Vagina (tissue), 2 donors: Measurements from ENCODE around the gene ITPR1. TPM values are rescaled to one million over a fixed set of nuclear protein-coding genes. Genes with fewer than 3 reads are reported as not detected.

Experiments used
- DNase-seq, 2 donors: peaks; one replicate each; pipeline ENCODE4 v3.0.0-alpha.2; 2017; ENCODE audit errors: extremely low spot score in 2 of 2
- H3K27ac ChIP-seq: fragments of 200-600 bp; sonication (generic); one replicate; pipeline ENCODE4 v1.5.1; 2019
- H3K27me3 ChIP-seq: fragments of 200-600 bp; sonication (generic); one replicate; pipeline ENCODE4 v1.5.1; 2019
- H3K36me3 ChIP-seq, 2 donors: fragments of 200-600 bp; sonication (generic); one replicate each; pipeline ENCODE4 v1.5.1; 2017 to 2019
- H3K4me1 ChIP-seq: fragments of 200-600 bp; sonication (generic); one replicate; pipeline ENCODE4 v1.5.1; 2019
- H3K4me3 ChIP-seq, 2 donors: fragments of 200-600 bp; sonication (generic); 1 replicate in 1 of 2; 2 replicates in 1 of 2; pipeline ENCODE4 v1.5.1; 2016 to 2019
- H3K9me3 ChIP-seq: fragments of 200-600 bp; sonication (generic); one replicate; pipeline ENCODE4 v1.5.1; 2019
- POLR2A ChIP-seq, 2 donors: fragments of 450-650 bp; IDR thresholded peaks; one replicate each; pipeline ENCODE4 v1.6.1; 2017; ENCODE audit warnings: antibody characterized with exemption in 2 of 2, mild to moderate bottlenecking in 2 of 2, moderate library complexity in 2 of 2
- POLR2AphosphoS5 ChIP-seq, 2 donors: sonication (generic); formaldehyde crosslinking; IDR thresholded peaks; one replicate each; pipeline ENCODE4 v1.9.0; 2017; ENCODE audit warnings: antibody characterized with exemption in 2 of 2, mild to moderate bottlenecking in 2 of 2, low read depth in 1 of 2; ENCODE audit not compliant: insufficient read depth in 1 of 2
- intact Hi-C: fragments of 100-400 bp; cut with DNase I; formaldehyde crosslinking; loops from one replicate; pipeline ENCODE4 v1.15.1; 2023
- total RNA-seq: library from RNA; depleted of rRNA; stranded (reverse); fragments of >200 nt; gene quantifications from one replicate; pipeline ENCODE4 v1.2.3, GENCODE V29; 2016
- TF ChIP-seq, protein P1 (sequence below), 3 experiments: fragments of 450-650 bp in 2 of 3; fragments of 200-600 bp in 1 of 3; sonication (generic) in 1 of 3; IDR thresholded peaks; one replicate each; pipeline ENCODE4 v1.5.1; 2017 to 2019; ENCODE audit warnings: antibody characterized with exemption in 3 of 3, mild to moderate bottlenecking in 2 of 3, moderate library complexity in 2 of 3

ITPR1 gene
- total RNA-seq, 1 donor from 2014 or later, result 108 TPM

DNA sequence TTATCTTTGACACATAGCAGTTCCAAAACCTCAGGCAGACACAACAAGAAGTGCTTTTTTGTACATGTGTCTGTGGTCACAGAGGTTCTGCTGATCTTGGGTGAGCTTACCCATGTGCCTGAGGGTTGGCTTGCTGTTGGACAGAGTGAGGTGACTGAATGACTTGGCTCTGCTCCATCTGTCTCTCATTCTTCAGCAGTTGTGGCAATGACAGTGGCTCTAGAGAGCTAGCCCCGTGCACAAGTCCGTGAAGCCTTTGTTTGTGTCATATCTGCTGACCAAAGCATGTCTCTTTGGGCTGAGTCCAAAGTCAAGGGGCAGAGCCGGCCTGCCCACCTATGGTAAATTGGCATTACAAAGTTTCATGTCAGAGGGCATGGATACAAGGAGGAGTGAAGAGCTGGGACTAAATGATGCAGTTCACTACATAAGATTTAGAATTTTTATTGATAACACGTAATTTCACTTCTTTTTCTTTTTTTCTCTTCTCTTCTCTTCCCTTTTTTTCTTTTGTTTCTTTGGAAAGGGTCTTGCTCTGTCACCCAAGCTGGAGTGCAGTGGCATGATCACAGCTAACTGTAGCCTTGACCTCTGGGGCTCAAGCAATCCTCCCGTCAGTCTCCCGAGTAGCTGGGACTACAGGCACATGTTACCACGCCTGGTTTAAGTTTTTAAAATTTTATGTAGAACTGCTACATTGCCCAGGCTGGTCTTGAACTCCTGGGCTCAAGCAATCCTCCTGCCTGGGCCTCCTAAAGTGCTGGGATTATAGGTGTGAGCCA lies 77.9 kb downstream of the ITPR1 start:
- Histone ChIP-seq H3K36me3 (no peaks in the 10 kb centered on the region), H3K4me3 (no peak overlapping the region), H3K27me3 (no peaks in the 10 kb centered on the region), H3K27ac (no peak overlapping the region), H3K4me1 (peaks cover 7% of the 10 kb centered on the region), H3K9me3 (no peaks in the 10 kb centered on the region)
- intact Hi-C loops, result no loop called here
- no peak for TF ChIP-seq POLR2A (IDR thresholded peaks at IDR 0.05)
- no peak for TF ChIP-seq POLR2AphosphoS5 (IDR thresholded peaks at IDR 0.05; ENCODE audit: insufficient read depth in 1 of 2, low read depth in 1 of 2)
- TF ChIP-seq, protein P1, sequence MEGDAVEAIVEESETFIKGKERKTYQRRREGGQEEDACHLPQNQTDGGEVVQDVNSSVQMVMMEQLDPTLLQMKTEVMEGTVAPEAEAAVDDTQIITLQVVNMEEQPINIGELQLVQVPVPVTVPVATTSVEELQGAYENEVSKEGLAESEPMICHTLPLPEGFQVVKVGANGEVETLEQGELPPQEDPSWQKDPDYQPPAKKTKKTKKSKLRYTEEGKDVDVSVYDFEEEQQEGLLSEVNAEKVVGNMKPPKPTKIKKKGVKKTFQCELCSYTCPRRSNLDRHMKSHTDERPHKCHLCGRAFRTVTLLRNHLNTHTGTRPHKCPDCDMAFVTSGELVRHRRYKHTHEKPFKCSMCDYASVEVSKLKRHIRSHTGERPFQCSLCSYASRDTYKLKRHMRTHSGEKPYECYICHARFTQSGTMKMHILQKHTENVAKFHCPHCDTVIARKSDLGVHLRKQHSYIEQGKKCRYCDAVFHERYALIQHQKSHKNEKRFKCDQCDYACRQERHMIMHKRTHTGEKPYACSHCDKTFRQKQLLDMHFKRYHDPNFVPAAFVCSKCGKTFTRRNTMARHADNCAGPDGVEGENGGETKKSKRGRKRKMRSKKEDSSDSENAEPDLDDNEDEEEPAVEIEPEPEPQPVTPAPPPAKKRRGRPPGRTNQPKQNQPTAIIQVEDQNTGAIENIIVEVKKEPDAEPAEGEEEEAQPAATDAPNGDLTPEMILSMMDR (IDR thresholded peaks at IDR 0.05), result no peak
- no peak for DNase-seq

DNA sequence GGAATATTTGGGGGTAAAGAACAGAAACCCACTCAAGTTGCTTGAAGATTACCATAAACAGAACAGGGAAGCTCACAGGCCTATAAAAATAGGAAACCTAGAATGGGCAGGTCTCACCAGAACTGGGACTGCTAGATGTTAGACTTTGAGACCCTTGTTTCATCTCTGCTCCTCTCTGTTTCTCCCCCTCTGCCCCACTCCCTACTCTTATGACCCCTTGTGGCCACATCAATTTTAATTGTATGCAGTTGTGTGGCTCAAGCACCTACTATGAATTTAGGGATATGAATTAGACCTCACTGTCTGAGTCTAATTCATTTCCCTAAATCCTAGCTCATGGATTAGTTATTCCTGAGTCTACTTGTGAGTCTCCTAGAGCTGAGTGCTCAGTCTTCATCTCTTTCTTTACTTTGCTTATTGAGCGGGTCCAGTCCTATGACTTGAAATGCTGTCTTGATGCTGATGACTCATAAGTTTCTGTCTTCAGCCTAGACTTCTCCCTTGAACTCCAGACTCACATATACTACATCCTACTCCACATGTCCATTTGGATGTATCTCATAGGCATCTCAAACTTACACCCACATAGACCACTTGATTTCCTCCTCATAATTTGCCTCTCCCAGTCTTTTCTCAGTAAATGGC lies 78.7 kb downstream of the ITPR1 start:
- Histone ChIP-seq H3K9me3 (no peaks in the 10 kb centered on the region), H3K4me1 (peaks cover 9% of the 10 kb centered on the region), H3K4me3 (no peak overlapping the region), H3K27me3 (no peaks in the 10 kb centered on the region), H3K27ac (no peak overlapping the region), H3K36me3 (no peaks in the 10 kb centered on the region)
- no peak for TF ChIP-seq POLR2A (IDR thresholded peaks at IDR 0.05)
- no peak for TF ChIP-seq POLR2AphosphoS5 (IDR thresholded peaks at IDR 0.05; ENCODE audit: insufficient read depth in 1 of 2, low read depth in 1 of 2)
- TF ChIP-seq, protein P1 (IDR thresholded peaks at IDR 0.05), result no peak
- DNase-seq, result no peak
- intact Hi-C loops, result no loop called here

DNA sequence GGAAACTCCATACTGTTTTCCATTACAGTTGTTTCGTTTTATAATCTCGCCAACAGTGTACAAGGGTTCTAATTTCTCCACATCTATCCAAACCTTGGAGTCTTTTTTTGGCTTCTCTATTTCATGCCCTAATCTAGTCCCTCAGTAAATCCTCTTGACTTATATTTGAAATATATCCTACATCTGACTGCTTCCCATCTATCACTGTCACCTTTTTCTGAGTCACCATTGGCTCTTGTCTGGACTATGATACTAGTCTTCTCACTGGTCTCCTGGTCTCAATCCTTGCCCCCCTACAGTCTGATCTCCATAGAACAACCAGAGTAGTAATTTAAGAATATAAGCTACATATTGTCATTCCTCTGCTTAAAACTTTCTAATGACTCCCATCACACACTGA lies 80.0 kb downstream of the ITPR1 start:
- no peak overlapping the region for H3K27ac ChIP-seq
- peaks cover 9% of the 10 kb centered on the region for H3K4me1 ChIP-seq
- TF ChIP-seq, protein P1 (IDR thresholded peaks at IDR 0.05), result no peak
- no peak for TF ChIP-seq POLR2AphosphoS5 (IDR thresholded peaks at IDR 0.05; ENCODE audit: insufficient read depth in 1 of 2, low read depth in 1 of 2)
- no peak for TF ChIP-seq POLR2A (IDR thresholded peaks at IDR 0.05)
- H3K36me3 ChIP-seq, result no peaks in the 10 kb centered on the region
- intact Hi-C loops, result no loop called here
- no peak for DNase-seq
- H3K9me3 ChIP-seq, result no peaks in the 10 kb centered on the region
- H3K27me3 ChIP-seq, result no peaks in the 10 kb centered on the region
- H3K4me3 ChIP-seq, result no peak overlapping the region

DNA sequence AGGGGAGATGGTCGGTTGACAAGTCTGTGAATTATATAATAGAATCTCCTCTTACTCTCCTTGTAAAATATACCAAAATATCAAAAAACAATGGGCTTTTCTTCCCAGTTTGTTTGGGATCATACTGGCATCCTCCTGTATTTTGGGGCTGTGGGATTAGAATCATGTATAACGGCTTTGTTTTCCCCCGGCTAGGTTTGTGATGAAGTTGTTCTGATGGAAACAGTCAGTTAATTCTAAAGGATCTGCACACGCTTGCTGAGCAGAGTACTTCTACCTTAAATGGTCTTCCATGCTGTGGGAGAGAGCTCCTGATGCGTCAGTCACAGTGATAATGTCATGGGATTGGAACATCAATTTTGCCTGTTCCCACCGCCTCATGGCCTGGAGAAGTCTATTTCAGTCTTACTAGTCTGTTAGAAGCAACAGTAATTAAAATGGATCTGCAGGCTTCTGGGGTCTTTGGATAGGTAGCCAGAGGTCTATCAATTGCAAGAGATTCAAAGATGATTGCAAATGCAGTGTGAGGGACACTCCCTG lies 81.3 kb downstream of the ITPR1 start:
- intact Hi-C loops, result no loop called here
- Histone ChIP-seq H3K9me3 (no peaks in the 10 kb centered on the region), H3K4me1 (peaks cover 9% of the 10 kb centered on the region), H3K36me3 (no peaks in the 10 kb centered on the region), H3K27ac (no peak overlapping the region), H3K27me3 (no peaks in the 10 kb centered on the region), H3K4me3 (no peak overlapping the region)
- no peak for DNase-seq
- TF ChIP-seq POLR2AphosphoS5 (IDR thresholded peaks at IDR 0.05; ENCODE audit: insufficient read depth in 1 of 2, low read depth in 1 of 2) (no peak), POLR2A (IDR thresholded peaks at IDR 0.05) (no peak)
- TF ChIP-seq, protein P1 (IDR thresholded peaks at IDR 0.05), result no peak

DNA sequence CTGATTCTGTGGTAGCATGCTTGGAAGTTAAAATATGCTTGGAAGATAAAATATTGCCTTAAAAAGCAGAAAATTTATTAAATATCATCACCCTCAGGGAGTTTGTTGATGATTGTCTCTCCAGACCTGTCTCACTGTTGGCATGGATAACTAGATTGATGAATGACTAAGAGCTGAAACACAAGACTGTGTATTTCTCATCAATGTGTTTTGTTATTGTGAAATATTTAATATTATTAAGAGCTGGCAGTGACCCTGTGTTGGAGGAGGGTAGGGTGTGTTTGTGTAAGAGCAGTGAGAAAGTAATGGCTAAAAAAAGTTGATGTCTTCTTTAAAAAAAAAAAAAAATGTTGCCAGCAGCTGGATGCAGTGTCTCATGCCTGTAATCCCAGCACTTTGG lies 82.2 kb downstream of the ITPR1 start:
- H3K27ac ChIP-seq, result no peak overlapping the region
- intact Hi-C loops, result no loop called here
- no peak for DNase-seq

More for the DNA sequence above, 82.2 kb downstream of the ITPR1 start:
- Histone ChIP-seq H3K9me3 (no peaks in the 10 kb centered on the region), H3K36me3 (no peaks in the 10 kb centered on the region), H3K27me3 (no peaks in the 10 kb centered on the region), H3K4me1 (peaks cover 12% of the 10 kb centered on the region), H3K4me3 (no peak overlapping the region)
- no peak for TF ChIP-seq POLR2AphosphoS5 (IDR thresholded peaks at IDR 0.05; ENCODE audit: insufficient read depth in 1 of 2, low read depth in 1 of 2)
- TF ChIP-seq, protein P1 (IDR thresholded peaks at IDR 0.05), result no peak
